Ectodermal cell (in vitro differentiated cells): Measurements from ENCODE around the gene DGLUCY.
A peak's percentile ranks its signal among the peaks of the same experiment; 100 is the strongest.

ENCODE experiments used
- H3K27ac ChIP-seq: 2 replicates; pipeline ENCODE4 v1.7.0; 2013; ENCODE audit warnings: mild to moderate bottlenecking, low read depth, low read length; ENCODE audit not compliant: insufficient read depth, poor library complexity, severe bottlenecking
- H3K27me3 ChIP-seq: 2 replicates; pipeline ENCODE4 v1.7.0; 2013; ENCODE audit warnings: mild to moderate bottlenecking, low read length; ENCODE audit not compliant: insufficient read depth, control insufficient read depth, poor library complexity, severe bottlenecking
- H3K36me3 ChIP-seq: one replicate; pipeline ENCODE4 v1.7.0; 2013; ENCODE audit warnings: low read length; ENCODE audit not compliant: control insufficient read depth, insufficient read depth
- H3K4me1 ChIP-seq: one replicate; pipeline ENCODE4 v1.7.0; 2013; ENCODE audit warnings: low read length; ENCODE audit not compliant: control insufficient read depth, insufficient read depth
- H3K4me3 ChIP-seq: 2 replicates; pipeline ENCODE4 v1.7.0; 2013; ENCODE audit warnings: low read depth, low read length, control low read depth; ENCODE audit not compliant: insufficient read depth
- H3K9me3 ChIP-seq: 2 replicates; pipeline ENCODE4 v1.7.0; 2013; ENCODE audit warnings: mild to moderate bottlenecking, low read length, moderate library complexity; ENCODE audit not compliant: control insufficient read depth
- WGBS, 2 experiments: methylation state at CpG; one replicate each; pipeline ENCODE4 v1.1.7; 2013; ENCODE audit warnings: missing lambda C conversion rate in 2 of 2; 5-methylcytosine and 5-hydroxymethylcytosine counted together

Gene DGLUCY

GRCh38 chr14:91252871-91253794 lies 139.3 kb downstream of the DGLUCY start:
- peaks cover 15% of the 10 kb centered on the region for H3K4me1 ChIP-seq
- H3K27ac ChIP-seq, result no peak overlapping the region
- H3K27me3 ChIP-seq, result peaks cover 32% of the 10 kb centered on the region
- peak overlapping the region; percentile 62 for H3K4me3 ChIP-seq
- WGBS, 2 experiments, result 1 to 2% methylated on average over 95 of the region's 95 CpGs
- no peaks in the 10 kb centered on the region for H3K9me3 ChIP-seq
- no peaks in the 10 kb centered on the region for H3K36me3 ChIP-seq

DNA sequence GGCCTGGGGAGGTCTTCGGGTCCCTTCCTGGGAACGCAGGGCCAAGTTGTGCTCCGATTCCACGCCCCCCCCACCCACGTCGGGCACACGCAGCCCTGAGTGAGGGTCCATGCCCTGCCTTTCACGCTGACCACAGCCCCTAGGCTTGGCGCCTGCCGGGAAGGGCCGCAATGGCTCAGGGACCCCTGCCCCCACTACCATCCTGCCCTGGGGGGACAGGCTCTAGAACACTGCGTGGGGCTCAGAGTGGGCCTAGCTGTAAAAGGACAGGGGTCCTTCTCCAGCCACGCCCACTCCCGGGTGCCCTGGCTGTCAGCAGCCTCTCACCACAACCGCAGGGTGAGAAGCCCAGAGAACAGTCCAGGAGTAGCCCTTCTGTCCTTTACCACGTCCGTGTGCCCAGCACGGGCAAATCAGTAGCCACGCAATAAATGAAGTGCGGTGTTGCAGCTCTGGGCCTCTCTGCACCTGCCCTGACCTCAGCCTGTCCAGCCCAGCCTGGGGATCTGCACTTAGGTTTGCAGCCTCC lies 140.0 kb downstream of the DGLUCY start:
- 22 to 26% methylated on average over 20 of the region's 20 CpGs for WGBS, 2 experiments
- peaks cover 15% of the 10 kb centered on the region for H3K4me1 ChIP-seq
- H3K27me3 ChIP-seq, result peaks cover 32% of the 10 kb centered on the region
- no peaks in the 10 kb centered on the region for H3K36me3 ChIP-seq
- H3K9me3 ChIP-seq, result no peaks in the 10 kb centered on the region
- H3K27ac ChIP-seq, result no peak overlapping the region
- H3K4me3 ChIP-seq, result peak overlapping the region; percentile 62

GRCh38 chr14:91254461-91254860 lies 140.6 kb downstream of the DGLUCY start:
- Histone ChIP-seq H3K4me1 (peaks cover 15% of the 10 kb centered on the region), H3K36me3 (no peaks in the 10 kb centered on the region), H3K9me3 (no peaks in the 10 kb centered on the region), H3K4me3 (no peak overlapping the region), H3K27ac (no peak overlapping the region), H3K27me3 (peaks cover 32% of the 10 kb centered on the region)
- 84 to 87% methylated on average over 2 to 3 of the region's 3 CpGs for WGBS, 2 experiments

DNA sequence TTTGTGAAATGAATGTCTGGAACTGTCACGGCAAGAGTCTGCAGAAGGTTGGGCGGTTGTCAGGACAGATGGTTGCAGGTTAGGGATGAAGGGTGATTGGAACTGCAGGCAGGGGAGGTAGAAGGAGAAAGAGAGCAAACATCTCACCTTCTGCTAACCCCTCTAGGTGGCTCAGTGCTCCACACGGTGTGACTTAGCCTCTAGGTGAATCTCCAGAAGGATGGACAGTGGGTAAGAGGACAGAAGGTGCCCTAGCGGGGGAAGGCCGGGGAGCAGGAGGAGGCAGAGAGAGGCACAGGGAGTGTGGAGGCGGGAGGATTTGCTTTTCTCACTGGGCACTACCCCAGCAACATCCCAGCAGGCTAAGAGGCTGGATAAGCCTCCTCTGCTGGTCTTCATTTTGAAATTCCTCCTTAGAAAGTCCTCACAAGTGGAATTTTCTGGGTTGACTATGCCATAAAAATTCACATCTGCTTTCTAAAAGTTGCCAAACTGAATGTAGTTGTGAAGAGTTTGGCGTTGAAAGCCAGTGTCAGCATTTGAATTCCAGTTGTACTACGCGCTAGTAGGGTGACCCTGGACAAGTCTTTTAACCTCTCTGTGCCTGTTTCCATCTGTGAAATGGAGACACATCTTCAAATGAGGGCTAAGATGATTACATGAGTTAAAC lies 141.3 kb downstream of the DGLUCY start:
- no peak overlapping the region for H3K4me3 ChIP-seq
- no peak overlapping the region for H3K27ac ChIP-seq
- no peaks in the 10 kb centered on the region for H3K36me3 ChIP-seq
- peaks cover 12% of the 10 kb centered on the region for H3K4me1 ChIP-seq
- no peaks in the 10 kb centered on the region for H3K9me3 ChIP-seq
- peaks cover 32% of the 10 kb centered on the region for H3K27me3 ChIP-seq
- 82 to 86% methylated on average over 9 of the region's 9 CpGs for WGBS, 2 experiments

- Histone ChIP-seq H3K4me1 (peaks cover 8% of the 10 kb centered on the region), H3K27ac (no peak overlapping the region), H3K36me3 (no peaks in the 10 kb centered on the region), H3K9me3 (no peaks in the 10 kb centered on the region), H3K4me3 (no peak overlapping the region), H3K27me3 (peaks cover 32% of the 10 kb centered on the region)
- WGBS, 2 experiments, result 90 to 92% methylated on average over 1 of the region's 1 CpG
These were observed 142.8 kb downstream of the DGLUCY start for GRCh38 chr14:91256661-91257060.

DNA sequence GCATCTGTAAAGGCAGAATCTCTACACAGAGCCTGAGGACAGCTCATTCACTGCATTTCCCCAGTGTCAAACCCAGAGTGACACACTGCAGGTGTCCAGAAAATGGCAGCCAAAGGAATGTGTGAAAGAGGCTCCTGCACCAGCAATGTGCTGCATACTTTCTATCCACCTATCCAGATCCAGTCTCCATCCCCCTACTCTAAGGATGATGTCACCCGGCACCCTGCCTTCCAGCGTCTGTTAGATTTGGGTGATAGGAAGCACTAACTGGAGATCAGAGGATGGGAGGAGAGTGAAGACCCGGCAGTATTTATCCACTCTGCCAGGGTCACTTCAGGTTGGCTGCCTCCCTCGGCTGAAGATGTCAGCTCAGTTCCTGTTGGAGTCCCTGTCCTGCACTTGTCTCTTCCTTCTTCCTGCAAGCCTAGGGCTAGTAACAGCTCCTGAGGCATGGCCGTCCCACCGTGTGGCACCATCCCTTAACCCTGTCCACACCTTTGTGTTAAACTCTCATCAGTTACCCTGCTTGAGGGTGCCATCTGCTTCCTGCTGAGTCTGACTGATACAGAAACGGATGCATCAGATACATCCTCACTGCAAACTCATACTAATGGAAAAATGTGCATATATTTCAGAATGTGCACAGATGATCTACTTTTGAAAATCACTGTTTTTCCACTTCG lies 143.6 kb downstream of the DGLUCY start:
- peaks cover 7% of the 10 kb centered on the region for H3K4me1 ChIP-seq

GRCh38 chr14:91258011-91258618 lies 144.2 kb downstream of the DGLUCY start:
- 92% methylated on average over 16 of the region's 16 CpGs for WGBS, 2 experiments
- H3K27ac ChIP-seq, result no peak overlapping the region
- H3K4me3 ChIP-seq, result no peak overlapping the region

More for the DNA sequence above, 143.6 kb downstream of the DGLUCY start:
- no peak overlapping the region for H3K27ac ChIP-seq
- 75 to 76% methylated on average over 8 of the region's 8 CpGs for WGBS, 2 experiments
- no peaks in the 10 kb centered on the region for H3K9me3 ChIP-seq
- no peak overlapping the region for H3K4me3 ChIP-seq
- H3K27me3 ChIP-seq, result peaks cover 27% of the 10 kb centered on the region
- no peaks in the 10 kb centered on the region for H3K36me3 ChIP-seq

GRCh38 chr14:91258876-91259275 lies 145.0 kb downstream of the DGLUCY start:
- H3K4me3 ChIP-seq, result no peak overlapping the region
- 92 to 93% methylated on average over 3 of the region's 3 CpGs for WGBS, 2 experiments
- H3K9me3 ChIP-seq, result no peaks in the 10 kb centered on the region
- H3K36me3 ChIP-seq, result no peaks in the 10 kb centered on the region
- H3K27me3 ChIP-seq, result peaks cover 26% of the 10 kb centered on the region
- H3K27ac ChIP-seq, result no peak overlapping the region
- peaks cover 2% of the 10 kb centered on the region for H3K4me1 ChIP-seq

More at GRCh38 chr14:91258011-91258618, 144.2 kb downstream of the DGLUCY start:
- no peaks in the 10 kb centered on the region for H3K9me3 ChIP-seq
- peaks cover 3% of the 10 kb centered on the region for H3K4me1 ChIP-seq
- no peaks in the 10 kb centered on the region for H3K36me3 ChIP-seq
- peaks cover 25% of the 10 kb centered on the region for H3K27me3 ChIP-seq

- Histone ChIP-seq H3K9me3 (no peaks in the 10 kb centered on the region), H3K27ac (no peak overlapping the region), H3K36me3 (no peaks in the 10 kb centered on the region), H3K4me1 (no peaks in the 10 kb centered on the region), H3K4me3 (no peak overlapping the region), H3K27me3 (peaks cover 33% of the 10 kb centered on the region)
- 95 to 98% methylated on average over 5 of the region's 5 CpGs for WGBS, 2 experiments
These were observed 147.2 kb downstream of the DGLUCY start for GRCh38 chr14:91261115-91261514.
